PC-3 (cell line): ENCODE measurements around the gene ADAMTS13. TPM values are rescaled to one million over a fixed set of nuclear protein-coding genes. Genes with fewer than 3 reads are reported as not detected.

Experiments
- ATAC-seq: fragments of 200-7000 bp; cut with Tn5 transposase; 2 replicates; pipeline ENCODE4 v1.9.1; 2020; ENCODE audit warnings: mild to moderate bottlenecking, moderate library complexity
- BruUV-seq: library from RNA; stranded (reverse); fragments of 400-500 nt; replicated peaks from 2 replicates; lab custom pipeline; 2021; lab: Mats Ljungman, UMichigan
- CTCF ChIA-PET: fragments of 300-600 bp; sonication (Branson Sonifier 250); formaldehyde crosslinking; loops from one replicate; lab custom pipeline; 2022; ENCODE audit warnings: antibody characterized with exemption; lab: Charles Lee
- POLR2A ChIA-PET: fragments of 300-600 bp; sonication (Branson Sonifier 250); formaldehyde crosslinking; loops from one replicate; lab custom pipeline; 2022; ENCODE audit warnings: antibody characterized with exemption; ENCODE audit not compliant: unreplicated experiment; lab: Charles Lee
- DNase-seq: peaks from one replicate; pipeline ENCODE4 v3.0.0-alpha.2; 2015
- H2AFZ ChIP-seq: fragments of 300-600 bp; sonication (generic); 2 replicates; pipeline ENCODE4 v1.6.0; 2016; ENCODE audit warnings: antibody characterized with exemption, low read length
- H3F3A ChIP-seq: fragments of 300-600 bp; sonication (generic); one replicate; pipeline ENCODE4 v1.6.0; 2017; ENCODE audit warnings: antibody characterized with exemption, low read length, control low read depth, mild to moderate bottlenecking; ENCODE audit not compliant: unreplicated experiment
- H3K27ac ChIP-seq: fragments of 300-600 bp; sonication (generic); 2 replicates; pipeline ENCODE4 v1.5.1; 2016; ENCODE audit warnings: mild to moderate bottlenecking, low read length
- H3K27me3 ChIP-seq: fragments of 300-600 bp; sonication (generic); 2 replicates; pipeline ENCODE4 v1.6.1; 2016; ENCODE audit warnings: low read length, mixed read lengths
- H3K36me3 ChIP-seq: fragments of 300-600 bp; sonication (generic); 2 replicates; pipeline ENCODE4 v1.6.1; 2016; ENCODE audit warnings: low read depth, mixed run types, low read length, mixed read lengths
- H3K4me1 ChIP-seq: fragments of 300-600 bp; sonication (generic); 2 replicates; pipeline ENCODE4 v1.5.1; 2016; ENCODE audit warnings: low read length; ENCODE audit not compliant: insufficient read depth
- H3K4me2 ChIP-seq: fragments of 300-600 bp; sonication (generic); 2 replicates; pipeline ENCODE4 v1.6.0; 2016; ENCODE audit warnings: low read length
- H3K4me3 ChIP-seq: fragments of 300-600 bp; sonication (generic); 2 replicates; pipeline ENCODE4 v1.5.1; 2016; ENCODE audit warnings: mild to moderate bottlenecking, low read length, mixed read lengths
- H3K79me2 ChIP-seq: fragments of 300-600 bp; sonication (generic); 2 replicates; pipeline ENCODE4 v1.6.1; 2017; ENCODE audit warnings: low read length, mixed read lengths
- H3K9ac ChIP-seq: fragments of 300-600 bp; sonication (generic); 2 replicates; pipeline ENCODE4 v1.6.0; 2016; ENCODE audit warnings: mild to moderate bottlenecking, low read length
- H3K9me2 ChIP-seq: fragments of 300-600 bp; sonication (generic); replicated peaks from 2 replicates; pipeline ENCODE4 v1.6.1; 2016; ENCODE audit warnings: mixed run types, low read length, mixed read lengths
- H3K9me3 ChIP-seq: fragments of 300-600 bp; sonication (generic); 2 replicates; pipeline ENCODE4 v1.6.1; 2016; ENCODE audit warnings: low read length, mixed read lengths
- H4K20me1 ChIP-seq: fragments of 300-600 bp; sonication (generic); 2 replicates; pipeline ENCODE4 v1.6.1; 2016; ENCODE audit warnings: low read length, mixed read lengths
- EZH2 ChIP-seq: fragments of 300-600 bp; sonication (generic); IDR thresholded peaks from one replicate; pipeline ENCODE4 v1.6.1; 2017; ENCODE audit warnings: antibody characterized with exemption, mild to moderate bottlenecking, low read length; ENCODE audit not compliant: unreplicated experiment
- EZH2phosphoT487 ChIP-seq: fragments of 300-600 bp; sonication (generic); IDR thresholded peaks from 2 replicates; pipeline ENCODE4 v1.6.1; 2018; ENCODE audit warnings: mild to moderate bottlenecking, antibody characterized with exemption, low read length, borderline replicate concordance
- intact Hi-C: fragments of 100-400 bp; cut with micrococcal nuclease; formaldehyde crosslinking; loops from 2 replicates; pipeline ENCODE4 v1.9.0; 2023
- total RNA-seq: library from RNA; depleted of rRNA; stranded (reverse); fragments of >200 nt; gene quantifications from 2 replicates; pipeline ENCODE4 v1.2.3, GENCODE V29; 2014
- TF ChIP-seq, protein P1 (sequence below): fragments of 300-600 bp; sonication (generic); conservative IDR thresholded peaks from 2 replicates; pipeline ENCODE4 v1.5.1; 2017; ENCODE audit warnings: antibody characterized with exemption, low read depth, mild to moderate bottlenecking, low read length

Gene ADAMTS13
- total RNA-seq, 1 experiment from 2014 or later, result 0.95 TPM

GRCh38 chr9:133430244-133430643 is 8.1 kb downstream of the ADAMTS13 start:
- H3K4me1 ChIP-seq, result no peaks in the 10 kb centered on the region
- CTCF ChIA-PET, result no interaction called here
- no peak overlapping the region for H3K4me2 ChIP-seq
- no peak overlapping the region for H3K4me3 ChIP-seq
- H3K27me3 ChIP-seq, result no peaks in the 10 kb centered on the region
- POLR2A ChIA-PET, result no interaction called here
- no peak overlapping the region for H2AFZ ChIP-seq
- H3K9me3 ChIP-seq, result no peaks in the 10 kb centered on the region
- ATAC-seq, result no peak
- H3K79me2 ChIP-seq, result no peaks in the 10 kb centered on the region
- intact Hi-C loops, result no loop called here
- H3K36me3 ChIP-seq, result no peaks in the 10 kb centered on the region
- no peak for DNase-seq
- no peaks in the 10 kb centered on the region for H3K9me2 ChIP-seq
- no peaks in the 10 kb centered on the region for H3F3A ChIP-seq
- no peak overlapping the region for H3K9ac ChIP-seq
- H4K20me1 ChIP-seq, result no peaks in the 10 kb centered on the region
- no peak for TF ChIP-seq EZH2phosphoT487
- TF ChIP-seq, protein P1, sequence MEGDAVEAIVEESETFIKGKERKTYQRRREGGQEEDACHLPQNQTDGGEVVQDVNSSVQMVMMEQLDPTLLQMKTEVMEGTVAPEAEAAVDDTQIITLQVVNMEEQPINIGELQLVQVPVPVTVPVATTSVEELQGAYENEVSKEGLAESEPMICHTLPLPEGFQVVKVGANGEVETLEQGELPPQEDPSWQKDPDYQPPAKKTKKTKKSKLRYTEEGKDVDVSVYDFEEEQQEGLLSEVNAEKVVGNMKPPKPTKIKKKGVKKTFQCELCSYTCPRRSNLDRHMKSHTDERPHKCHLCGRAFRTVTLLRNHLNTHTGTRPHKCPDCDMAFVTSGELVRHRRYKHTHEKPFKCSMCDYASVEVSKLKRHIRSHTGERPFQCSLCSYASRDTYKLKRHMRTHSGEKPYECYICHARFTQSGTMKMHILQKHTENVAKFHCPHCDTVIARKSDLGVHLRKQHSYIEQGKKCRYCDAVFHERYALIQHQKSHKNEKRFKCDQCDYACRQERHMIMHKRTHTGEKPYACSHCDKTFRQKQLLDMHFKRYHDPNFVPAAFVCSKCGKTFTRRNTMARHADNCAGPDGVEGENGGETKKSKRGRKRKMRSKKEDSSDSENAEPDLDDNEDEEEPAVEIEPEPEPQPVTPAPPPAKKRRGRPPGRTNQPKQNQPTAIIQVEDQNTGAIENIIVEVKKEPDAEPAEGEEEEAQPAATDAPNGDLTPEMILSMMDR, result no peak
- TF ChIP-seq EZH2, result no peak
- H3K27ac ChIP-seq, result no peak overlapping the region
- BruUV-seq, result no TSS peak

GRCh38 chr9:133433351-133433843 is 11.2 kb downstream of the ADAMTS13 start:
- no peaks in the 10 kb centered on the region for H3K79me2 ChIP-seq
- BruUV-seq, result no TSS peak
- POLR2A ChIA-PET, result no interaction called here

GRCh38 chr9:133436681-133437080 is 14.5 kb downstream of the ADAMTS13 start:
- no peak for DNase-seq
- H3K36me3 ChIP-seq, result no peaks in the 10 kb centered on the region
- no peaks in the 10 kb centered on the region for H3K79me2 ChIP-seq
- no TSS peak for BruUV-seq
- H3K27me3 ChIP-seq, result no peaks in the 10 kb centered on the region
- H3K4me1 ChIP-seq, result no peaks in the 10 kb centered on the region
- POLR2A ChIA-PET, result no interaction called here
- H3F3A ChIP-seq, result no peaks in the 10 kb centered on the region
- CTCF ChIA-PET, result no interaction called here
- intact Hi-C loops, result no loop called here
- no peak overlapping the region for H3K4me3 ChIP-seq
- no peak for TF ChIP-seq EZH2
- TF ChIP-seq, protein P1, result no peak
- TF ChIP-seq EZH2phosphoT487, result no peak
- no peak for ATAC-seq
- no peak overlapping the region for H2AFZ ChIP-seq
- H3K4me2 ChIP-seq, result no peak overlapping the region
- H3K9me3 ChIP-seq, result no peaks in the 10 kb centered on the region
- no peaks in the 10 kb centered on the region for H3K9me2 ChIP-seq
- H3K9ac ChIP-seq, result no peak overlapping the region
- no peaks in the 10 kb centered on the region for H4K20me1 ChIP-seq
- H3K27ac ChIP-seq, result no peak overlapping the region

More at GRCh38 chr9:133433351-133433843, 11.2 kb downstream of the ADAMTS13 start:
- CTCF ChIA-PET, result no interaction called here
- no peak for ATAC-seq
- Histone ChIP-seq H3K9ac (no peak overlapping the region), H3K9me3 (no peaks in the 10 kb centered on the region), H3K4me2 (no peak overlapping the region), H3K27ac (no peak overlapping the region), H3K4me1 (no peaks in the 10 kb centered on the region), H3F3A (no peaks in the 10 kb centered on the region), H2AFZ (no peak overlapping the region), H3K36me3 (no peaks in the 10 kb centered on the region), H3K9me2 (no peaks in the 10 kb centered on the region), H4K20me1 (no peaks in the 10 kb centered on the region), H3K27me3 (no peaks in the 10 kb centered on the region), H3K4me3 (no peak overlapping the region)
- no peak for DNase-seq
- TF ChIP-seq EZH2phosphoT487, result no peak
- no peak for TF ChIP-seq EZH2
- TF ChIP-seq, protein P1, result no peak
- intact Hi-C loops, result no loop called here
